SW480 (cell line): ENCODE results near the gene SCFD2.

Source experiments
- DNase-seq: peaks from one replicate; pipeline ENCODE4 v3.0.0-alpha.2; 2016; ENCODE audit warnings: low spot score

Gene SCFD2

GRCh38 chr4:52984462-52984881 lies 381.4 kb downstream of the SCFD2 start:
- no peak for DNase-seq

GRCh38 chr4:52983563-52984303 lies 382.1 kb downstream of the SCFD2 start:
- peak; percentile 59 for DNase-seq

DNA sequence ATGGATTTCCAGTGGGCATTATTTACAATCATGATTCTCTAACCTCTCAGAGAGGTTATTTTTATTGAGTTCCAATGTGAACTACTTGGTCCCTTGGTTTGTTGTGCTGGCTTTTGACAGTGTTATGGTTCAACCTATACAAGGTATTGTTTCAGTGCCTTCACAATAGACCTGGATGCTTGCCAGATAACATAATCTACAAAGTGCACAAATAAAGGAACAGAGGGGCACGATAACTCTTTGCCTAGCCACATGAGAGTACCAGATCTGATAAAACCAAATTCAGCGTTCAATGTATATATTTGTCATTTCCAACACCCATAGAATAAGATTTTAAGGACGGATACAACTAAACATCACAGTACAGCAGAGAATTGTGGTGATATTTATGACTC lies 382.9 kb downstream of the SCFD2 start:
- DNase-seq, result no peak

DNA sequence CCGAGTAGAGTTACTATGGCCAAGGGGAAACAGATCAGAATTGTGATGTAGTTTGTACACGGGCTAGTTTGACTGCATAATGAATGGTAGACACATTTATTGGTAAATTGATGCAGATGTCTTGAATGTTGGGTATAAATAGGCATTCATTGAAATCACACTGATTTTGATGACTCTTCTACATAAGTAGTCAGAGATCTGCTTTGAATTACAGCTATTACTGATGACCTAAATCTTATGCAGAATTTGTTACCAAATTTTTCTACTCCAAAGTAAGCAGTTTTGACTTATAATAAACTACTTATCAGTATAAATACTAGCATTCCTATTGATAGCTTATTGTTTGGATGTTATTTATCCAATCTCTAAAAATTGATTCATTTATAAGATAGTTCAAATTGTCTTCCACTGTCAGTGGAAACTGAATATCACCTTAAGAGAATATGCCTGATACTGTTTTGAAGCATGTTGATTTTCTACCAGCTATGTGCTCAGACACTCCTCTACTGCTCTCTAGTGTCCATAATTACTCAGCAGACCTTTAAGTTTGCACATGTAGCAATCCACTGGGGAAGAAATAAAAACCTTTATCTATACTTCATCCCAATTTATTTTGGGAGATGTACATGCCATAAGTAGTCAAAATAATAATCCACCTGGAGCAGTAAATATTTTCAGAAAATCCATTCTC lies 383.5 kb downstream of the SCFD2 start:
- DNase-seq, result peak; percentile 64

- DNase-seq, result no peak
Measured at GRCh38 chr4:52979821-52980590, 385.9 kb downstream of the SCFD2 start.

DNA sequence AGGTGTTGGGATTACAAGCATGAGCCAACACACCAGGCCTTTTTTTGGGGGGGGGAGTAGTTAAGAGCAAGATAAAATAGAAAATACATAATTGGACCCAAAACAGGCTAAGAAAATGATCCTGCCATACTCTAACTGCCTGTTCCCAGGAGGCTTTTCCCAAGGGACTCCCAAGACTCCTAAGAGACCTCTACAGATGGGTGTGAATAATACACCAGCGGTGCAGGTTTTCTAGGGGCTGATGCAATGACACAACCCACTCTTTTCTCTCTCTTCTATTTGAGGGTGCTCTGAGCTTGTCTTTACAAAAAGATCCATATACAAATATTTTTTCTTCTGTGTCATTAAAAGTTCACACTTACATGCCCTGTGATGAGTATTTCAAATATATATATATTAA lies 386.8 kb downstream of the SCFD2 start:
- DNase-seq, result no peak

GRCh38 chr4:52977252-52977651 lies 388.6 kb downstream of the SCFD2 start:
- DNase-seq, result no peak

- no peak for DNase-seq
Measured at GRCh38 chr4:52976523-52977230, 389.2 kb downstream of the SCFD2 start.

DNA sequence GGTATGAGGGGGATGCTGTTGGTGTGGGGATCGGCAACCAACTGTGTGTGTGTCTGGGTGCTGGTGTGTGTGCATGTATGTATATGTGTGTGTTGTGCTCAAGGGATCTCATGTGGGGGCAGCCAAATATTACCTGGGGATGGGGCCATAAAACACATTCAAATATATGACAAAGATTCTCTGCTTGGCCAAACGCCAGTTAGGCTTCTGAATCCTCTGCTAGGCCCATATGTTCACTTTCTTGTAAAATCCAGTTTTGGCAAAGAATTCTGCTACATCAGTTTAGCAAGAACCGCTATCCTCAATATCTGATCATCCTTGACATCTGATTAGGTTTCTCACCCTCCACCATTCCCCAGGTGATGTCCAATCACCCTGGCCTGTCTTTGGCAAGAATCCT lies 397.2 kb downstream of the SCFD2 start:
- no peak for DNase-seq

GRCh38 chr4:52968241-52968640 lies 397.6 kb downstream of the SCFD2 start:
- no peak for DNase-seq

DNA sequence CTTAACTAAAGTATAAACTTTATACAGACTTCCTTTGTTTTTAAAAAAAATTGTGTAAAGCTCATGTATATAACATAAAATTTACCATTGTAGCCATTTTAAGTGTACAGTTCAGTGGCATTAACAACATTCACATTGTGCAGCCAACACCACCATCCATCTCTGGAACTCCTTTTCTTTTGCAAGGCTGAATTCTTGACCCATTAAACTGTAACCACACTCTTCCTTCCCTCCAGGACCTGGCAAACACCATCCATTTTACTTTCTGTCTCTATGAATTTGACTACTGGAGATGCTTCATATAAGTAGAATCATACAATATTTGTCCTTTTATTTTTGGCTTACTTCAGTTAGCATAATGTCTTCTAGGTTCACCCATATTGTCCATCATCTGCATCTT lies 399.1 kb downstream of the SCFD2 start:
- DNase-seq, result no peak

GRCh38 chr4:52966172-52966571 lies 399.7 kb downstream of the SCFD2 start:
- DNase-seq, result no peak

DNA sequence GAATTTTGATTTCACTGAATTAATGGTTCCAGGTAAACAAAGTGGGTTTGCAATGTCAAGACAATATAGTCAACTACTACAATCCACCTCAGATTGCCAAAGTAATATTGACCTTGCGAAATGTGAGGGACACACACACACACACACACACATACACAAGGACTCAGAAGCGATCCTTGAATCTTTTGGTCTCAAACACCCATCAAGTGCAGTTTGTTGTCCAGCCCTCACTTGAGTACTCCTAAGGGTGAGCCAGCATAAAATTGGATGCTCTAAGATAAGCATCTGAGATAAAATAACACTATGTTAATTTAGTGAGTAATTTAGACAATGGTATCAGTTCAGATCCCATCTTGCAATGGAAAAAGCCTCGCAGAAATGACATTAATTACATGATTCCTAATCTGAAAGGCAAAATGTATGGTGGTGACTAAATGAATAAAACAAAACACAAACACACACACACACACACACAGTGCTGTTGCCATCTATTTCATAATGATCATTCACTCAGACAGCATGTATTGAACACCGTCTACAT lies 401.2 kb downstream of the SCFD2 start:
- DNase-seq, result no peak

GRCh38 chr4:52964011-52964410 lies 401.9 kb downstream of the SCFD2 start:
- DNase-seq, result no peak

DNA sequence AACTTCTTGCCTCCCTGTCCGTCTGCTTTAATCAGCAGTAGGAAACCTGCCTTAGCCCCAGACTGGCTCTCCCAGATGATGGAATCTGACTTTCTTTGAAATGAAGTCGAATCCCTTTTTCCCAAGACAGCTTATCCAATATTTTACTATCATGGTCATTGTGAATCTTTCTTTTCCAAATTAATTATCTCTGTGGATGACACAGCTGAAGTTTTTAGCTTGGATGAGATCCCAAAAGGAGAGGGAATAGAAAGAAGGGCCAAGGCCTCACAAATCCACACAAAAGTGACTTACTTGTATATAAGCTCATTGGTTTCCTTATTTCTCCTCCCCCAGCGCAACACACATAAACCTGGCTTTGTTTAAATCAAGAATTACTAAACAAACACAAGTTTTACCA lies 403.1 kb downstream of the SCFD2 start:
- no peak for DNase-seq

- DNase-seq, result no peak
Measured at GRCh38 chr4:52961666-52962412, 404.0 kb downstream of the SCFD2 start.

GRCh38 chr4:52959541-52959940 lies 406.3 kb downstream of the SCFD2 start:
- no peak for DNase-seq

DNA sequence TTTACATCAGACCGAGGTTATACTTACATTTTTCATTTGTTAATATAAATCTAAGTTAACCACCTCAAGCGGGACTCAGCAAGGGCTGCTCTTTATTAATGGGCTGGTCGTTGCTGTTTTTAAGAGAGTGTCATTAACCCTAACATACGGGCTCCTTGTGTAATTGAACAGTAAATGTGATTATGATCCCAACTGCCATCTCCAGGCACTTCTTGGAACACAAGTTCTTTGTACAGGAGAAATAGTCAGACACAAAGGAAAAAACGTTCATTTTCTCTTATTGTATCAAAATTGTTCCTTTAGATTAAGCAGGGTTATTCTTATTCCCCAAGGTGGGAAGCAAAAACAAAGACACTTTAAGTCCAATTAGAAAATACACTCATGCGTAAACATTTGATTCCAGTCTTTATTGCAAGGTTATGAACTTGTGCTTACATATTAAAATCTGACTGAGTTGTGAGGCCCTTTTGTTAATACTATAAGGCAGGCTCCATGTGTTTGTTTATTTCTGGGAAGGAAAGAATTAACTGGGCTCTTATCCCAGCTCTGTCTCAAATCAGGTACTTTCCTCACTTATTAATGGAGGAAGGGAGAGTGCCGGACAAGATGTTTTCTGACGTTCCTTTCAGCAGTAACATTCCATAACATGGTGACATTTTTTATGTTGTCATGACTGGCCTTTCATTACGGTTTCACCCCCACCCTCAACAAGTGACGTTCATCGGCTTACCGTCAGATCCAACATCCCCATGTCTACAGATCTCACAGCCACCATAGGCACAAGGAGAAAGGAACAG lies 407.8 kb downstream of the SCFD2 start:
- peak; percentile 6 for DNase-seq

GRCh38 chr4:52957220-52957686 lies 408.6 kb downstream of the SCFD2 start:
- peak; percentile 68 for DNase-seq

DNA sequence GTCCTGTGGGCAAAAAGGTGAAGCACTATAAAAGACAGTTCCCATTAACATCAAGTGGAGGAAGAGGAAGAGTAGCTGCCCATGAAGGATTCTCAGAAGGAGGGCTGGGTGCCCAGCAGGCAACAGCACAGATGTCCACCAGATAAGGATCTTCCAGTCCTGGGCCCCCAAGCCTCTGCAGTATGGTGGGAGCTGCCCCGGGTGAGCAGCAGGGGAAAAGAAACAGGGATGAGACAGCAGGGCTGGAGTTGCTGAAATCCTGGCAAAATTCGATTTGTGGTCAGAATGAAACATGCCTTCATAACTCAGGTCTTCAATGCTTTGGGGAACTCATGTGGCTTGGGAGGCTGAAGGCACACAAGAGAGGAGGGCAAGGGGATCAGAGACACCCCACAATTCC lies 409.2 kb downstream of the SCFD2 start:
- no peak for DNase-seq
